ENCODE data around the gene SIRT2. TPM values are rescaled to one million over a fixed set of nuclear protein-coding genes. Genes with fewer than 3 reads are reported as not detected.

The SIRT2 gene
- total and polyA plus RNA-seq, 11 donors = 51.0 to 158 (median 62.4) TPM

DNA sequence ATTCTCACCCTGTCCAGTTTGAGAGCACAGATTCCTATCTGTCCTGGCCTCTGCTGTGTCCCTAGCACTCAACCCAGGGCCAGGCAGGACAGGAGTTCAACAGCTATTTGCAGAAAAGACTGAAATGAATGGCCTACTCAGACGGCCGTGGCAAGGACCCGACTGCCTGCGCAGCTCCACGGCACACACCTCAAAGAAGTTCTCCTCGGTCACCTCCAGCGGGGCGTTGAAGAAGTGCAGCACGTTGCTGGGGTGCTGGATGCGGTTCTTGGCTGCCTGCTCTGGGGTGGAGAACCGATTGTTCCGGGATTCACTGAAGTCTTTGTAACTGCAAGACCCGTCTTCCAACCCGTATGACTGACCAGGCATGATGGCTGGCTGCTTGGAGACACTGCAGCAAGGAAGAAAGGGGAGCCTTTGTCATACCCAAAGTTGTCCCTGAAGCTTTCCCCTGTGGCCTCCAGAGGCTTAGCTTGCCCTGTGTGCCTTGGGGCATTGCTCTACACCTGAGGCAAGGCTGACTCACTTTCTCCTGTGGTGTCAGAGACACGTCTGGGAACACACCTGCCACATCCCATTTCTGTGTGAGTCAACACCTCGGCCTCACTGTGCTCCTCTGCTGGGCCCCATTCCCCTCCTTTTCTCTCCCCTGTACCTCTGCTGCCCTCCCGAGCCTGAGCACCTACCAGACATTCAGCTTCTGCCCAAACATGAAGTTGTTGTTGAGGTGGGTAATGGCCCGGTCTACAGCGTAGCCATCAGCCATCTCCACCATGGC, 61.0 kb downstream of the SIRT2 start:
- peak overlapping the region in 1 of 12 donors; percentile 3 for H3K27ac ChIP-seq
- 75 to 88% (median 84%) methylated on average over 14 to 19 of the region's 19 CpGs for WGBS, 4 donors
- H3K9me3 ChIP-seq = no peaks in the 10 kb centered on the region
- peaks cover 7 to 90% (median 82%) of the 10 kb centered on the region in 9 donors for H3K36me3 ChIP-seq
- no peak for ATAC-seq
- peak in 1 of 5 donors; percentile 11 for DNase-seq
- H3K4me3 ChIP-seq = no peak overlapping the region
- peaks cover 0 to 17% (median 0%) of the 10 kb centered on the region in 12 donors for H3K4me1 ChIP-seq
- intact Hi-C loops (cut with DNase I) = loop anchor here in 6 of 10 donors (5.0 to 10.0 kb wide), 6 partner anchors 56 to 204 kb away; partner anchors contain the start of genes NFKBIB (in 1 of the 6) and SIRT2 (in 1 of the 6)
- no peaks in the 10 kb centered on the region for H3K27me3 ChIP-seq
- TF ChIP-seq POLR2A (IDR thresholded peaks at IDR 0.05) = no peak

- ATAC-seq (no peak), DNase-seq (peak in 1 of 5 donors; percentile 9)
- H3K27ac ChIP-seq = no peak overlapping the region
- H3K9me3 ChIP-seq = no peaks in the 10 kb centered on the region
- intact Hi-C loops (cut with DNase I) = loop anchor here in 6 of 10 donors (5.0 to 10.0 kb wide), 6 partner anchors 57 to 203 kb away; partner anchors contain the start of genes NFKBIB (in 1 of the 6) and SIRT2 (in 1 of the 6)
- no peak overlapping the region for H3K4me3 ChIP-seq
- H3K4me1 ChIP-seq = peaks cover 0 to 18% (median 1%) of the 10 kb centered on the region in 12 donors
- H3K36me3 ChIP-seq = peaks cover 7 to 83% (median 75%) of the 10 kb centered on the region in 9 donors
- TF ChIP-seq CTCF (IDR thresholded peaks at IDR 0.05) = no peak
- TF ChIP-seq POLR2A (IDR thresholded peaks at IDR 0.05) = no peak
- WGBS, 4 donors = 86 to 93% (median 92%) methylated on average over 7 of the region's 7 CpGs
- no peaks in the 10 kb centered on the region for H3K27me3 ChIP-seq
These were observed 61.7 kb downstream of the SIRT2 start for GRCh38 chr19:38837656-38838121.

DNA sequence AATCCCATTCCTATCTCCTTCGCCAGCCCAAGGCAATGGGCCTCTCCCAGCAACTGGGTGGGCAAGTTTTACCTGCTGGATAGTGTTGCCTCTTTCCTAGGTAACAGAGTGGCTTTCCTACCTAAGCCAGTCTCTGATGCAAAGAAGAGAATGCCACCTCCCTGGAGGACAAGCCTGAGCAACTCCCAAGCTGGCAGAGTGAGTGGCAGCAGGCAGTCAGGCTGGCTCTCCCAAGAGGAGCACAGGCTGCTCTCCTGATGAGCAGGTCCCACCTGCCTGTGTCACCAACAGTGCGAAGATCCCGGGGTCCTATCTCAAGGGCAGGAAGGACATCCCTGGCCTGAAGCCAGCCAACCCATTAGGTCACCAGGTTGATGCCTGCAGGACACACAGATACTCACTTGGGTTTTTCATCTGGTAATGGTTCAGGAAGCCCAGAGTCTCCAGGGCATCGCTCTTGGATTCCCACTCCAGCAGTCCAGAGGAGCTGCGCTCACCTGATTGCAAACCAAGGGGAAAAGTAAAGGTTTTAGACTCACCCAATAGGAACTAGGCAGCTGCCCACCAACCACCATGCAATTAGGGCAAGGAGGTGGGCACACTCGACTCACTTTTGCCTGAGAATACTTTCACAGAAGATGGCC, 62.3 kb downstream of the SIRT2 start:
- WGBS, 4 donors = 66 to 79% (median 76%) methylated on average over 6 of the region's 6 CpGs
- Histone ChIP-seq H3K4me3 (no peak overlapping the region), H3K36me3 (peaks cover 7 to 77% (median 69%) of the 10 kb centered on the region in 9 donors), H3K27ac (no peak overlapping the region), H3K4me1 (peaks cover 0 to 22% (median 7%) of the 10 kb centered on the region in 12 donors), H3K27me3 (no peaks in the 10 kb centered on the region), H3K9me3 (no peaks in the 10 kb centered on the region)
- TF ChIP-seq CTCF (IDR thresholded peaks at IDR 0.05) (no peak), POLR2A (IDR thresholded peaks at IDR 0.05) (no peak)
- ATAC-seq = no peak
- intact Hi-C loops (cut with DNase I) = loop anchor here in 6 of 10 donors (5.0 to 10.0 kb wide), 6 partner anchors 58 to 202 kb away; partner anchors contain the start of genes NFKBIB (in 1 of the 6) and SIRT2 (in 1 of the 6)
- DNase-seq = peak in 1 of 5 donors; percentile 26

- no peak for DNase-seq
- H3K36me3 ChIP-seq = peaks cover 7 to 69% (median 62%) of the 10 kb centered on the region in 9 donors
- intact Hi-C loops (cut with DNase I) = loop anchor here in 6 of 10 donors (5.0 to 10.0 kb wide), 6 partner anchors 58 to 202 kb away; partner anchors contain the start of genes NFKBIB (in 1 of the 6) and SIRT2 (in 1 of the 6)
These were observed 63.0 kb downstream of the SIRT2 start for GRCh38 chr19:38836159-38836982.

More at GRCh38 chr19:38836159-38836982, 63.0 kb downstream of the SIRT2 start:
- peaks cover 0 to 19% (median 8%) of the 10 kb centered on the region in 12 donors for H3K4me1 ChIP-seq
- H3K27ac ChIP-seq = no peak overlapping the region
- no peak for ATAC-seq
- 73 to 82% (median 75%) methylated on average over 8 of the region's 8 CpGs for whole genome bisulfite sequencing, 4 donors
- TF ChIP-seq CTCF (IDR thresholded peaks at IDR 0.05) (no peak), POLR2A (IDR thresholded peaks at IDR 0.05) (no peak)
- H3K4me3 ChIP-seq = no peak overlapping the region
- H3K27me3 ChIP-seq = no peaks in the 10 kb centered on the region
- H3K9me3 ChIP-seq = no peaks in the 10 kb centered on the region
